Muscle layer of duodenum (tissue), 2 donors: ENCODE measurements around the gene GCNT2.

Source experiments
- H3K27ac ChIP-seq: one replicate; pipeline ENCODE4 v1.7.0; 2013; ENCODE audit warnings: mild to moderate bottlenecking, low read length
- H3K27me3 ChIP-seq: one replicate; pipeline ENCODE4 v1.7.0; 2013; ENCODE audit warnings: low read depth, mild to moderate bottlenecking, control low read depth, low read length
- H3K36me3 ChIP-seq, 2 donors: one replicate each; pipeline ENCODE4 v1.7.0; 2013; ENCODE audit warnings: low read length in 2 of 2, control low read depth in 1 of 2, mild to moderate bottlenecking in 1 of 2; ENCODE audit not compliant: insufficient read depth in 2 of 2, control insufficient read depth in 1 of 2
- H3K4me1 ChIP-seq, 2 donors: one replicate each; pipeline ENCODE4 v1.7.0; 2013; ENCODE audit warnings: low read length in 2 of 2, mild to moderate bottlenecking in 2 of 2, control low read depth in 1 of 2, moderate library complexity in 1 of 2; ENCODE audit not compliant: insufficient read depth in 2 of 2, control insufficient read depth in 1 of 2
- H3K4me3 ChIP-seq, 2 donors: one replicate each; pipeline ENCODE4 v1.7.0; 2013; ENCODE audit warnings: low read length in 2 of 2, low read depth in 1 of 2, mild to moderate bottlenecking in 1 of 2
- H3K9me3 ChIP-seq, 2 donors: one replicate each; pipeline ENCODE4 v1.7.0; 2013; ENCODE audit warnings: low read length in 2 of 2, control low read depth in 1 of 2, mild to moderate bottlenecking in 1 of 2; ENCODE audit not compliant: control insufficient read depth in 1 of 2
- donor health status: healthy.

The GCNT2 gene

GRCh38 chr6:10676403-10676802 lies 155.3 kb downstream of the GCNT2 start:
- Histone ChIP-seq H3K4me1 (no peaks in the 10 kb centered on the region), H3K36me3 (no peaks in the 10 kb centered on the region), H3K27ac (no peak overlapping the region), H3K9me3 (no peaks in the 10 kb centered on the region), H3K4me3 (no peak overlapping the region), H3K27me3 (no peaks in the 10 kb centered on the region)

- Histone ChIP-seq H3K4me3 (no peak overlapping the region), H3K27me3 (no peaks in the 10 kb centered on the region), H3K9me3 (no peaks in the 10 kb centered on the region), H3K27ac (no peak overlapping the region), H3K4me1 (no peaks in the 10 kb centered on the region), H3K36me3 (no peaks in the 10 kb centered on the region)
Measured at GRCh38 chr6:10678456-10678855, 157.3 kb downstream of the GCNT2 start.
